ENCODE data around the gene KIAA1671.

Gene KIAA1671

DNA sequence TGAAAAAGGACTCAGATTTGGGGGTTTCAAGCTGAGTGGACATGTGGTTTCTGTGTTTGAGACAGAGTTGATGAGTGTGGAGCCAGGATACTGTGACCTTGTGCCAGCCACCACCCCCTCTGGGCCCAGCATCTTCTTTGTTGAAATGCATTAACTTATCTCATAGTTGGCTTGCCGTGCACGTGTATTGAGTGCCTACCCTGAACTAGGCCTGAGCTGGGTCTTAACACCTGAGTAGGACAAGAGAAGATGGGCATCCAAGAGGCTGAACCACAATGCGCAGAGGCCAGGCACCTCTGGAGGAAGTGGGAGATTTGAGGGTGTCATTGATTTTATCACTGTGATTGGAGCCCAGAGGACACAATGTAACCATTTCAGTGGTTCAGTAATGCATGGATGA lies 129.6 kb downstream of the KIAA1671 start:
- Histone ChIP-seq H3K36me3 (ENCODE audit: control insufficient read depth in 4 of 4, insufficient read depth in 4 of 4, low read length in 3 of 4) (no peaks in the 10 kb centered on the region), H3K4me3 (ENCODE audit: control insufficient read depth in 1 of 7, extremely low read depth in 1 of 7, insufficient read depth in 4 of 7, low read depth in 2 of 7, low read length in 6 of 7) (no peak overlapping the region), H3K27ac (ENCODE audit: insufficient read depth in 1 of 2, low read depth in 1 of 2, low read length in 2 of 2, poor library complexity in 1 of 2, severe bottlenecking in 2 of 2) (no peak overlapping the region), H3K9me3 (ENCODE audit: control extremely low read depth in 1 of 5, control insufficient read depth in 4 of 5, insufficient read depth in 2 of 5, low read depth in 1 of 5, low read length in 4 of 5) (peaks cover 0 to 4% (median 0%) of the 10 kb centered on the region in 5 experiments), H3K4me1 (ENCODE audit: control extremely low read depth in 1 of 4, control insufficient read depth in 4 of 4, insufficient read depth in 4 of 4, low read length in 3 of 4) (peaks cover 0 to 11% (median 4%) of the 10 kb centered on the region in 4 experiments), H3K27me3 (replicated peaks in 2 of 5; ENCODE audit: control insufficient read depth in 4 of 5, insufficient read depth in 5 of 5, low read length in 4 of 5) (peaks cover 0 to 4% (median 0%) of the 10 kb centered on the region in 5 experiments)
- 93% methylated on average over 3 of the region's 3 CpGs for WGBS (ENCODE audit: insufficient coverage)
- DNase-seq, result no peak
- ChIA-PET CTCF (interaction anchor here (0.7 to 2.0 kb wide), 7 partner anchors 10 to 94 kb away, joined by 3 to 7 read pairs (median 5); no protein-coding TSS in a partner anchor), POLR2A (no interaction called here)

DNA sequence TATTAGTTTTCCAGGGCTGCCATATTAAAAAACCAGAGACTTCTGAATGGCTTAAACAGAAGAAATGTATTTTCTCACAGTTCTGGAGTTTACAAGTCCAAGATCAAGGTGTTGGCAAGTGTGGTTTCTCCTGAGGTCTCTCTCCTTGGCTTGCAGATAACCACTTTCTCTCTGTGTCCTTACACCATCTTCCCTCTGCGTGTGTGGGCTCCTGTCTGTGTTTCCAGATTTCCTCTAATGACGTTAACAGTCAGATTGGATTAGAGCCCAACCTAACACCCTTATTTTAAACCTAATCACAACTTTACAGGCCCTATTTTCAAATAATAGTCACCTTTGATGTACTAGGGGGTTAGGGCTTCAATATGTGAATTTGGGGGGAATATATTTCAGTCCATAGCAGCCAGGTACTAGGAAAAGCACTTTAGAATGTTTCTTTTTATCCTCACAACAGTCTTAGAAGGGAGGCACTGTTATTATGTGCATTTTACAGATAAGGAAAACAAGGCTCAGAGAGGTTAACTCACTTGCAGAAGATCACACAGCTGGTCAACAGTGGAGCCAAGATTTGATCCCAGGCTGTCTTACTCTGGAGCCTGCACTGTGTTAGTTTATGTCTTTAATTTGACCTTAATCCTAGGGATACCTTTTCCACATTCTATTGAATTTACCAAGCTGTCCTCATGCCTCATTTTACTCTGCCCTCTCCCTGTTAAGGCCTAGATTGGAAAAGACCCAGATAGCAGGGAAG lies 130.7 kb downstream of the KIAA1671 start:
- H3K4me3 ChIP-seq (ENCODE audit: control insufficient read depth in 1 of 7, extremely low read depth in 1 of 7, insufficient read depth in 4 of 7, low read depth in 2 of 7, low read length in 6 of 7), result no peak overlapping the region
- peaks cover 0 to 4% (median 0%) of the 10 kb centered on the region in 5 experiments for H3K9me3 ChIP-seq (ENCODE audit: control extremely low read depth in 1 of 5, control insufficient read depth in 4 of 5, insufficient read depth in 2 of 5, low read depth in 1 of 5, low read length in 4 of 5)
- H3K27me3 ChIP-seq (replicated peaks in 2 of 5; ENCODE audit: control insufficient read depth in 4 of 5, insufficient read depth in 5 of 5, low read length in 4 of 5), result peaks cover 0 to 4% (median 0%) of the 10 kb centered on the region in 5 experiments
- 33% methylated on average over 2 of the region's 2 CpGs for WGBS (ENCODE audit: insufficient coverage)
- CTCF ChIA-PET, result interaction anchor here (0.6 kb wide), 1 partner anchor 319 kb away, joined by 3 read pairs; no protein-coding TSS in a partner anchor
- H3K36me3 ChIP-seq (ENCODE audit: control insufficient read depth in 4 of 4, insufficient read depth in 4 of 4, low read length in 3 of 4), result no peaks in the 10 kb centered on the region
- peak in 2 of 3 donors; percentile 35 to 47 for DNase-seq
- no peak overlapping the region for H3K27ac ChIP-seq (ENCODE audit: insufficient read depth in 1 of 2, low read depth in 1 of 2, low read length in 2 of 2, poor library complexity in 1 of 2, severe bottlenecking in 2 of 2)
- H3K4me1 ChIP-seq (ENCODE audit: control extremely low read depth in 1 of 4, control insufficient read depth in 4 of 4, insufficient read depth in 4 of 4, low read length in 3 of 4), result peaks cover 0 to 7% (median 4%) of the 10 kb centered on the region in 4 experiments
- POLR2A ChIA-PET, result no interaction called here

DNA sequence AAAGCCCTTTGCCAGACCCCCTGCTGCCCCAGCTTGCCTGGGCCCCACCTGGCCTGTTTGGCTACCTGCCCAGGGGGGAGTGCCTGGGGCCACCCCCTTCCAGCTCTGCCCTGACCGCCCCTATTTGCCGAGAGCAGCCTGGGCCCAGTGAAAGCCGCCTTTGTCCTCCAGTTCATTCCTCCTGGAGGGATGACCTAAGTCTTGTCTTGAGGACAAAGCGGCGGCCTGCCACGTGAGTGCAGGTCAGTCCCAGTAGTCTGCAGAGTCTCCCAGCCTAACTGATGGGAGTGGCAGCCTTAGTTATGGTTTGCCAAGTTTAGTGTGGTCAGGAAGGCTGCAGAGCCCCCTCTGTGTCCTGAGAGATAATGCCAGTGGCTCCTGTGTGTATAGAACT lies 131.3 kb downstream of the KIAA1671 start:
- 94% methylated on average over 6 of the region's 6 CpGs for WGBS (ENCODE audit: insufficient coverage)
- ChIA-PET POLR2A (no interaction called here), CTCF (interaction anchor here (0.6 kb wide), 1 partner anchor 320 kb away, joined by 3 read pairs; no protein-coding TSS in a partner anchor)

DNA sequence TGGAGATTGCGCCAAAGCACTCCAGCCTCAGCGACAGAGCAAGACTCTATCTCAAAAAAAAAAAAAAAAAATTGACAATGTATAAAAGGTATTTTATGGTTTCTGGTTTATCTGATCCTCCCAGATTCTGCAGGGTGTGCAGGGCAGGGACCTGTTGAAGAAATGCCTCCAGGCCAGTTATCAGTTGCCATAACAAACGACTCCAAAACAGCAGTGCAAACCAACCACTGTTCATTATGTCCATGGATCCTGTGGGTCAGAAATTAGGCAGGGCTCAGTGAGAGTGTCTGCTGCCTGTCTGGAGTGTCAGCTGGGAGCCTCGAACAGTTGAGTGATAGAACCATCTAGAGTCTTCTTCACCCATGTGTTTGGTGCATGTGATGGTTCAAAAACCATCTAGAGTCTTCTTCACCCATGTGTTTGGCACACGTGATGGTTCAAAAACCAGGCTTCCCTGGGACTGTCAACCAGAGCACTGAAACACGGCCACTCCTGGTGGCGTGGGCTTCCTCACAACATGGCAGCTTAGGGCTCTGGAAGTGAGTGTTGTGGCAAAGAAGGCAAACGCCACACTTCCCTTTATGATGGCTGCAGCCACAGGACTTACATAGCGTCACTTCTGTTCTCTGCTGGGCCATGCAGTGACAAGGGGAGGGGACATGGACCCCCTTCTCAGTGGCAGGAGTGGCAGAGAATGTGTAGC lies 132.0 kb downstream of the KIAA1671 start:
- no peaks in the 10 kb centered on the region for H3K36me3 ChIP-seq (ENCODE audit: control insufficient read depth in 4 of 4, insufficient read depth in 4 of 4, low read length in 3 of 4)
- no peak overlapping the region for H3K4me3 ChIP-seq (ENCODE audit: control insufficient read depth in 1 of 7, extremely low read depth in 1 of 7, insufficient read depth in 4 of 7, low read depth in 2 of 7, low read length in 6 of 7)
- ChIA-PET CTCF (interaction anchor here (1.5 kb wide), 1 partner anchor 8 kb away, joined by 5 read pairs; no protein-coding TSS in a partner anchor), POLR2A (no interaction called here)
- no peak overlapping the region for H3K27ac ChIP-seq (ENCODE audit: insufficient read depth in 1 of 2, low read depth in 1 of 2, low read length in 2 of 2, poor library complexity in 1 of 2, severe bottlenecking in 2 of 2)
- peaks cover 0 to 4% (median 0%) of the 10 kb centered on the region in 5 experiments for H3K9me3 ChIP-seq (ENCODE audit: control extremely low read depth in 1 of 5, control insufficient read depth in 4 of 5, insufficient read depth in 2 of 5, low read depth in 1 of 5, low read length in 4 of 5)
- 80% methylated on average over 6 of the region's 9 CpGs for WGBS (ENCODE audit: insufficient coverage)
- DNase-seq, result no peak
- peaks cover 0 to 7% (median 4%) of the 10 kb centered on the region in 4 experiments for H3K4me1 ChIP-seq (ENCODE audit: control extremely low read depth in 1 of 4, control insufficient read depth in 4 of 4, insufficient read depth in 4 of 4, low read length in 3 of 4)
- peaks cover 0 to 4% (median 0%) of the 10 kb centered on the region in 5 experiments for H3K27me3 ChIP-seq (replicated peaks in 2 of 5; ENCODE audit: control insufficient read depth in 4 of 5, insufficient read depth in 5 of 5, low read length in 4 of 5)

More for the DNA sequence above, 131.3 kb downstream of the KIAA1671 start:
- Histone ChIP-seq H3K27me3 (replicated peaks in 2 of 5; ENCODE audit: control insufficient read depth in 4 of 5, insufficient read depth in 5 of 5, low read length in 4 of 5) (peaks cover 0 to 4% (median 0%) of the 10 kb centered on the region in 5 experiments), H3K27ac (ENCODE audit: insufficient read depth in 1 of 2, low read depth in 1 of 2, low read length in 2 of 2, poor library complexity in 1 of 2, severe bottlenecking in 2 of 2) (no peak overlapping the region), H3K36me3 (ENCODE audit: control insufficient read depth in 4 of 4, insufficient read depth in 4 of 4, low read length in 3 of 4) (no peaks in the 10 kb centered on the region), H3K9me3 (ENCODE audit: control extremely low read depth in 1 of 5, control insufficient read depth in 4 of 5, insufficient read depth in 2 of 5, low read depth in 1 of 5, low read length in 4 of 5) (peaks cover 0 to 4% (median 0%) of the 10 kb centered on the region in 5 experiments), H3K4me1 (ENCODE audit: control extremely low read depth in 1 of 4, control insufficient read depth in 4 of 4, insufficient read depth in 4 of 4, low read length in 3 of 4) (peaks cover 0 to 7% (median 4%) of the 10 kb centered on the region in 4 experiments), H3K4me3 (ENCODE audit: control insufficient read depth in 1 of 7, extremely low read depth in 1 of 7, insufficient read depth in 4 of 7, low read depth in 2 of 7, low read length in 6 of 7) (no peak overlapping the region)
- no peak for DNase-seq

DNA sequence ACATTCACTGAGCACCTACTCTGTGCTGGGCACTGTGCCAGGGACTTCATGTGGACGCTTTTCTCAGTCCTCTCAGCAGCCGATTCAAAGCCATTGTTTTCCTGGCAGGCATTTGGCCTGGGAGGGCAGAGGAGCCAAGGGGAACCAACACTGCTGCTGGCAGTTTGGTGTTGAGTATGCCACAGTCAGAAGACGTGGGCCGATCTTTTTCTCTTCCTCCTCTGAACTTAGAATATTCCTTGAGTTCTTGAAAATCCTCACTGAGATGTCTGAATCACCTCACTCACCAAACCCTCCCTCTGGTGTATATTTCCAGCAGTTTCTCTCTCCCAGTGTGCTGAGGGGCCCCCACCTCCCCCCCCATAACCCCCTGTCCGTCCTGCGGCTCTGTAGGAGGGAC lies 132.6 kb downstream of the KIAA1671 start:
- Histone ChIP-seq H3K27me3 (replicated peaks in 2 of 5; ENCODE audit: control insufficient read depth in 4 of 5, insufficient read depth in 5 of 5, low read length in 4 of 5) (peaks cover 0 to 4% (median 0%) of the 10 kb centered on the region in 5 experiments), H3K4me3 (ENCODE audit: control insufficient read depth in 1 of 7, extremely low read depth in 1 of 7, insufficient read depth in 4 of 7, low read depth in 2 of 7, low read length in 6 of 7) (no peak overlapping the region), H3K4me1 (ENCODE audit: control extremely low read depth in 1 of 4, control insufficient read depth in 4 of 4, insufficient read depth in 4 of 4, low read length in 3 of 4) (peaks cover 0 to 7% (median 4%) of the 10 kb centered on the region in 4 experiments), H3K9me3 (ENCODE audit: control extremely low read depth in 1 of 5, control insufficient read depth in 4 of 5, insufficient read depth in 2 of 5, low read depth in 1 of 5, low read length in 4 of 5) (peaks cover 0 to 4% (median 0%) of the 10 kb centered on the region in 5 experiments), H3K36me3 (ENCODE audit: control insufficient read depth in 4 of 4, insufficient read depth in 4 of 4, low read length in 3 of 4) (no peaks in the 10 kb centered on the region), H3K27ac (ENCODE audit: insufficient read depth in 1 of 2, low read depth in 1 of 2, low read length in 2 of 2, poor library complexity in 1 of 2, severe bottlenecking in 2 of 2) (no peak overlapping the region)
- DNase-seq, result no peak
- WGBS (ENCODE audit: insufficient coverage), result 85% methylated on average over 4 of the region's 6 CpGs
- CTCF ChIA-PET, result interaction anchor here (1.5 kb wide), 1 partner anchor 9 kb away, joined by 5 read pairs; no protein-coding TSS in a partner anchor
- POLR2A ChIA-PET, result no interaction called here

DNA sequence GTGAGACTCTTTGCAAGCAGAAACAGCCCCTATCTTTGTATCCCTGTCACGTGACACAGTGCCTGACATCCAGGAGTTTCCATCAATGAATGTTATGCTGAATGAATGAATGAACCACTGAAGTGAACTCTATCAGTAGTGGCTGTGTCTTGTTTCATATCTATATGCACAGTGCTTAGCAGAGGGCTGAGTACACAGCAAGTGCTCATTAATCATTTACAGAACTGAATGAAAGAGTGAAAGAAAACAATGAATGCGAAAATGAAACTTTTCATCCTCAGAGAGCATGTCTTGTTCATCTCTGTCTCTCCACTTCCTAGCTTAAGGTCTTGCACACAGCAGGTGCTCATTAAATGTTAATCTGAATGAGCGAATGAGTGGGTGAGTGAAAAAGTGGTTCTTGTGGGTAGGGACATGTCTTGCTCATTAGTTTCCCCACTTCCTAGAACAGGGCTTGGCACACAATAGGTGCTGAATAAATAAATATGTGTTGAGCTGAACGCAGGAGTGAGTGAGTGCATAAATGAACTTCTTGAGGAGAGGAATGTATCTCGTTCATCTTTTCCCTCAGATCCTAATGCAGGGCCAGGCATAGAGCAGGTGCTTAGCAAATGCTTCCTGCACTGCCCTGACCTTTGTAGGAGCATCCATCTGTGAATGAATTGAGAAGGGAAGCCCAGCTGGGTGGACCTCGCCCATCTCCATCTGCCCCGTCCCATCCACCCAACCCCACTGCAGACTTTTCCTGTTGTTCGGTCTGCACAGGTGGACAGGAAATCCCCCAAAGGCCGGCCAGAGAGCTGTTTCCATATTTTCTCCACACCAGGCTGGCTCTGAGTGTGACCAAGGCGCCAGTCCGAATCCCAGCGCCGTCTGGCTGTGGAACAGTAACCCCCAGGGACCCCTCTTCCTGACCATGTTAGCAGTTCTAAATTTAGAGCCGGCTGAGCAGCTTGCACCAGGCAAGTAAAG lies 133.7 kb downstream of the KIAA1671 start:
- peaks cover 0 to 7% (median 4%) of the 10 kb centered on the region in 4 experiments for H3K4me1 ChIP-seq (ENCODE audit: control extremely low read depth in 1 of 4, control insufficient read depth in 4 of 4, insufficient read depth in 4 of 4, low read length in 3 of 4)
- no peak overlapping the region for H3K27ac ChIP-seq (ENCODE audit: insufficient read depth in 1 of 2, low read depth in 1 of 2, low read length in 2 of 2, poor library complexity in 1 of 2, severe bottlenecking in 2 of 2)
- no peaks in the 10 kb centered on the region for H3K36me3 ChIP-seq (ENCODE audit: control insufficient read depth in 4 of 4, insufficient read depth in 4 of 4, low read length in 3 of 4)
- no peak overlapping the region for H3K4me3 ChIP-seq (ENCODE audit: control insufficient read depth in 1 of 7, extremely low read depth in 1 of 7, insufficient read depth in 4 of 7, low read depth in 2 of 7, low read length in 6 of 7)
- peaks cover 0 to 4% (median 0%) of the 10 kb centered on the region in 5 experiments for H3K27me3 ChIP-seq (replicated peaks in 2 of 5; ENCODE audit: control insufficient read depth in 4 of 5, insufficient read depth in 5 of 5, low read length in 4 of 5)
- H3K9me3 ChIP-seq (ENCODE audit: control extremely low read depth in 1 of 5, control insufficient read depth in 4 of 5, insufficient read depth in 2 of 5, low read depth in 1 of 5, low read length in 4 of 5), result peaks cover 0 to 4% (median 0%) of the 10 kb centered on the region in 5 experiments
- peak in 2 of 3 donors; percentile 21 to 47 for DNase-seq
- ChIA-PET POLR2A (no interaction called here), CTCF (interaction anchor here (1.5 kb wide), 1 partner anchor 10 kb away, joined by 5 read pairs; no protein-coding TSS in a partner anchor)
- WGBS (ENCODE audit: insufficient coverage), result 31% methylated on average over 11 of the region's 14 CpGs

All from common myeloid progenitor, CD34-positive (primary cell).